T-helper 2 cell treated with Interferon-gamma antibody and Interleukin-4, amounts not matched to agents 5 μg/mL and 100 μg/mL, for 36 hours (primary cell): ENCODE results near the gene TXN2.
"Not testable (repeated sequence)": the region's sequence is repeated elsewhere in the genome, so short reads cannot be mapped to it uniquely, and the experiment has no call there.

Source experiments
- DNase-seq: peaks from one replicate; pipeline ENCODE4 v3.0.0; 2021; ENCODE audit warnings: low spot score
- H3K27ac Mint-ChIP-seq: one replicate; pipeline ENCODE4 v1.8.0; 2021; ENCODE audit warnings: mild to moderate bottlenecking, mixed read lengths
- H3K27me3 Mint-ChIP-seq: one replicate; pipeline ENCODE4 v1.8.0; 2021; ENCODE audit warnings: low read depth, mixed read lengths
- H3K36me3 Mint-ChIP-seq: one replicate; pipeline ENCODE4 v1.8.0; 2021; ENCODE audit warnings: low read depth, mixed read lengths
- H3K4me1 Mint-ChIP-seq: one replicate; pipeline ENCODE4 v1.8.0; 2021; ENCODE audit warnings: low read depth, mixed read lengths
- H3K4me3 Mint-ChIP-seq: one replicate; pipeline ENCODE4 v1.8.0; 2022; ENCODE audit warnings: mild to moderate bottlenecking, moderate library complexity, mixed read lengths
- H3K9me3 Mint-ChIP-seq: one replicate; pipeline ENCODE4 v1.8.0; 2021; ENCODE audit warnings: mixed read lengths

The TXN2 gene

GRCh38 chr22:36455571-36456463, 25.6 kb downstream of the TXN2 start:
- H3K27ac Mint-ChIP-seq, result peak overlapping the region; percentile 74
- H3K27me3 Mint-ChIP-seq, result no peaks in the 10 kb centered on the region
- H3K4me3 Mint-ChIP-seq, result peak overlapping the region; percentile 76
- no peaks in the 10 kb centered on the region for H3K9me3 Mint-ChIP-seq
- DNase-seq, result no peak
- peaks cover 2% of the 10 kb centered on the region for H3K36me3 Mint-ChIP-seq
- H3K4me1 Mint-ChIP-seq, result peaks cover 46% of the 10 kb centered on the region

DNA sequence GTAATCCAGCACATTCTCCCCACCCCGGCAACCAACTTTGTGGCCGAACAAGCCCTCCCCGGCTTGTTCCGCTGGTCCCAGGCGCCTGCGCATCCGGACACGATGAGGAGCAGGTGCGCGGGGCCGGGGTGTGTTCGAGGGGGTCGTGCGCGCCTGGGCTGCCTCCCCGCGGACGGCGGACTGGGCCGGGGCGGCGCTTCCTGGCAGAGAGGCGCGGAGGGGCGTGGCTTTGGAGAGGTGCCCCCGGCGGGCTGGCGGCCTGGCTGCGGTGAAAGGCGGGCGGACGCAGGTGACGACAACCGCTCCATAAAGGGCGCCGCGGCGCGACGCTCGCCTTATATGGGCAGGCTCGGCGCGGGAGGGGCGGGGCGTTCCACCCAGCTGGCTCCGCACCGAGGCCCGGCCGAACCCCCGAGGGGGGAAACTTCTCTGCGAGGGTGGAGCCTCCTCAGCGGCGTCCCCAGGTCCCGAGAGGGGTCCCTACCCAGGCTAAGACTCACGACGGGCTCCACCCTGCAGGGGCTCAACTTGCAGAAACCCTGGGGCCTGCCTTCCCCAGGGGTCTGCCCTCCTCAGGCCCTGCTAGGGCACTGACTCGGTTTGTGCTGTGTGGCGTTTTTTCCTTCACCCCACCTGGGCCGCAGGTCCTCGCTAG, 26.4 kb downstream of the TXN2 start:
- H3K27me3 Mint-ChIP-seq, result no peaks in the 10 kb centered on the region
- peak overlapping the region; percentile 76 for H3K4me3 Mint-ChIP-seq
- H3K36me3 Mint-ChIP-seq, result peaks cover 2% of the 10 kb centered on the region
- peak; percentile 95 for DNase-seq
- no peaks in the 10 kb centered on the region for H3K9me3 Mint-ChIP-seq
- peaks cover 46% of the 10 kb centered on the region for H3K4me1 Mint-ChIP-seq
- H3K27ac Mint-ChIP-seq, result peak overlapping the region; percentile 78

DNA sequence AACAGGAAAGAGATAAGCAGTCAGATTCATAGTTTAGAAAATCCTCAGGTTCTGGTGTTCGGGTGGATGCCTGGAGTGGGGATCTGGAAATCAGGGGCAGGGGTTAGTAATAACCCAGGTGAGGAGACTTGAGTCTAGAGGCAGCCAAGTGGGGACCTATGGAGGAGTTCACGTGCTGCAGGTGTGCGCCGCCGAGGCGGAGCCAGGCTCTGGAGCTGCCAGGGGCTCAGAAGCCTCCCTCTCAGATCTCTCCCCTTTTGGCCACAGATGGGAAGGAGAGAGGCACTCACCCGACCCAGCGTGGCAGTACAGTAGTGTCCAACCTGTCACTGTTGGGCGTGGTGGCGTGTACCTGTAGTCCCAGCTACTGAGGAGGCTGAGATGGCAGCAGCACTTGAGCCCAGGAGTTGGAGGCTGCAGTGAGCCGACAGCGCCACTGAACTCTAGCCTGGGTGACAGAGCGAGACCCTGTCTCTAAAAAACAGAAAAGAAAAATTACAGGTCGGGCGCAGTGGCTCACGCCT, 27.5 kb downstream of the TXN2 start:
- Mint-ChIP-seq H3K9me3 (no peaks in the 10 kb centered on the region), H3K4me1 (peaks cover 46% of the 10 kb centered on the region), H3K4me3 (peak overlapping the region; percentile 55), H3K36me3 (peaks cover 2% of the 10 kb centered on the region), H3K27ac (peak overlapping the region; percentile 78), H3K27me3 (no peaks in the 10 kb centered on the region)
- no peak for DNase-seq

DNA sequence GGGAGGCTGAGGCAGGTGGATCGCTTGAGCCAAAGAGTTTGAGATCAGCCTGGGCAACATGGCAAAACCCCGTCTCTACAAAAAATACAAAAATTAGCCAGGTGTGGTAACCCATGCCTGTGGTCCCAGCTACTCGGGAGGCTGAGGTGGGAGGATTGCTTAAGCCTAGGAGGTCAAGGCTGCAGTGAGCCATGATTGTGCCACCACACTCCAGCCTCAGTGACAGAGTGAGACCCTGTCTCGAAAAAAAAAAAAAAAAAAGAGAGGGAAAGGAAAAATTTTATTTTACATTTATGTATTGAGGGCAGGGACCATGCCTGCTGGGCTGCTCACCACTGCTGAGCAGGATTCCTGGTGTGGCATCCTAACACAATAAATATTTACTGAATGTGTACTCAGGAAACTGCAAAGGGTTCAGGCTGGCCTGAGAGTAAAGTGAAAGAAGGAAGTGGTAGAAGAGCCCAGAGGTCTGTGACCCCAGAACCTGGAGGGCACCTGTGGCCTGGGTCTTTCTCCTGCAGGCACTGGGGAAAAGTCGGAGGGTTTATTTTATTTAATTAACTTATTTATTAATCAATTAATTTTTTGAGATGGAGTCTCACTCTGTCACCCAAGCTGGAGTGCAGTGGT, 28.3 kb downstream of the TXN2 start:
- not testable (repeated sequence) for H3K27me3 Mint-ChIP-seq, DNase-seq, H3K9me3 Mint-ChIP-seq, H3K36me3 Mint-ChIP-seq
- Mint-ChIP-seq H3K4me1 (peaks cover 44% of the 10 kb centered on the region), H3K4me3 (peak overlapping the region; percentile 55), H3K27ac (peak overlapping the region; percentile 87)

- H3K36me3 Mint-ChIP-seq, result peaks cover 2% of the 10 kb centered on the region
- peak overlapping the region; percentile 55 for H3K4me3 Mint-ChIP-seq
- H3K9me3 Mint-ChIP-seq, result no peaks in the 10 kb centered on the region
- H3K27ac Mint-ChIP-seq, result peak overlapping the region; percentile 87
- peak; percentile 34 for DNase-seq
- no peaks in the 10 kb centered on the region for H3K27me3 Mint-ChIP-seq
- peaks cover 46% of the 10 kb centered on the region for H3K4me1 Mint-ChIP-seq
Observed at GRCh38 chr22:36452250-36452977, 29.0 kb downstream of the TXN2 start.

GRCh38 chr22:36450923-36451322, 30.5 kb downstream of the TXN2 start:
- H3K4me1 Mint-ChIP-seq, result peaks cover 38% of the 10 kb centered on the region
- H3K27me3 Mint-ChIP-seq, H3K36me3 Mint-ChIP-seq, DNase-seq, H3K9me3 Mint-ChIP-seq: not testable (repeated sequence)
- H3K4me3 Mint-ChIP-seq, result peak overlapping the region; percentile 55
- peak overlapping the region; percentile 87 for H3K27ac Mint-ChIP-seq

DNA sequence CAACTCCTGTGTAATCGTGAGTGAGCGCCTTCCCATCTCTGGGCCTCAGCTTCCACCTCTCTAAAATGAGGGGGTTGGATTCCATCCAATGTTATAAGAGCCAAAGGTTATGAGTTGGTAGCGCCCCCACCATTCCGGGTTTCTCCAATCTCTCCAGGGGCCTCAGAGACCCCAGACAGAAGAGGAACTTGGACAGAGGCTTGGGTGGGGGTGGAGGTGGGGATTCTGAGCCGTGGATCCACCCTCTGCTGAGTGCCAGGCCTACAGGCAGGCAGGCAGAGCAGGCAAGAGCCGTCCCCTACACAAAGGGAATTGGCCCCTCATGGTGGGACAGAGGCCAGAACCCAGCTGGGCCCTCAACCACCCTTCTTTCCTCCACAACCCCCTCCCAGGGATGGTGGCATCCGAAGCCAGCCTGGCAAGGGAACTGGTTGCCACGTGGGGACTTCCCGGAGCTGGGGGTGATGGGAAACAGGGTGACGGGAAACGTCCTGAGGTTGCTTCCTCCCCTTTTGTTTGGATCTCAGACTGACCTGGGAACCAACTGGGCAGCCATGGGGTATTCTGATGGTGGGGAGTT, 31.8 kb downstream of the TXN2 start:
- peak overlapping the region; percentile 60 for H3K27ac Mint-ChIP-seq
- no peaks in the 10 kb centered on the region for H3K9me3 Mint-ChIP-seq
- DNase-seq, result no peak
- peaks cover 2% of the 10 kb centered on the region for H3K36me3 Mint-ChIP-seq
- H3K27me3 Mint-ChIP-seq, result no peaks in the 10 kb centered on the region
- no peak overlapping the region for H3K4me3 Mint-ChIP-seq
- peaks cover 36% of the 10 kb centered on the region for H3K4me1 Mint-ChIP-seq

DNA sequence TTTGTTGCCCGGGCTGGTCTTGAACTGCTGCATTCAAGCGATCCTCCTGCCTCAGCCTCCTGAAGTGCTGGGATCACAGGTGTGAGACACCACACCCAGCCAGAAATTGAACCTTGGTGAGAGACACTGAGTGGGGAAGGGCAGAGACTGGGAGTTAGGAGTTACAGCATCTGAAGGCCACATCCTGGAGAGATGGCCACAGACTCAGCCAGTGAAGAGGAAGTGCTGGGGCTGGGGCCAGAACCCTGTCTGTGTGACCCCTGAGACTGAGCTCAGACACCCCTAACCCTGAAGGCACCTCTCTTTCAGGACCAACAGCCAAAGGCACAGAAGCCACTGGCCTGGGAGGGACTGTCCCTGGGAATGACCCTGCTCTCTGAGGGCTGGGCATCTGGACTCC, 33.8 kb downstream of the TXN2 start:
- H3K9me3 Mint-ChIP-seq, result no peaks in the 10 kb centered on the region
- H3K27ac Mint-ChIP-seq, result peak overlapping the region; percentile 49

GRCh38 chr22:36445158-36445668, 36.2 kb downstream of the TXN2 start:
- Mint-ChIP-seq H3K9me3 (no peaks in the 10 kb centered on the region), H3K4me3 (no peak overlapping the region), H3K4me1 (peaks cover 19% of the 10 kb centered on the region), H3K27me3 (no peaks in the 10 kb centered on the region), H3K27ac (no peak overlapping the region), H3K36me3 (no peaks in the 10 kb centered on the region)
- no peak for DNase-seq

More for the DNA sequence above, 33.8 kb downstream of the TXN2 start:
- Mint-ChIP-seq H3K36me3 (no peaks in the 10 kb centered on the region), H3K4me3 (no peak overlapping the region), H3K4me1 (peaks cover 32% of the 10 kb centered on the region), H3K27me3 (no peaks in the 10 kb centered on the region)
- DNase-seq, result no peak

- Mint-ChIP-seq H3K27me3 (no peaks in the 10 kb centered on the region), H3K36me3 (no peaks in the 10 kb centered on the region), H3K4me3 (no peak overlapping the region), H3K9me3 (no peaks in the 10 kb centered on the region), H3K27ac (peak overlapping the region; percentile 57), H3K4me1 (peaks cover 26% of the 10 kb centered on the region)
- no peak for DNase-seq
Observed at GRCh38 chr22:36443198-36443770, 38.2 kb downstream of the TXN2 start.

GRCh38 chr22:36442506-36443197, 38.8 kb downstream of the TXN2 start:
- no peak overlapping the region for H3K4me3 Mint-ChIP-seq
- no peak overlapping the region for H3K27ac Mint-ChIP-seq
- no peaks in the 10 kb centered on the region for H3K27me3 Mint-ChIP-seq
- no peaks in the 10 kb centered on the region for H3K36me3 Mint-ChIP-seq
- H3K4me1 Mint-ChIP-seq, result peaks cover 23% of the 10 kb centered on the region
- no peaks in the 10 kb centered on the region for H3K9me3 Mint-ChIP-seq
- no peak for DNase-seq

- Mint-ChIP-seq H3K36me3 (no peaks in the 10 kb centered on the region), H3K9me3 (no peaks in the 10 kb centered on the region), H3K27me3 (no peaks in the 10 kb centered on the region), H3K4me1 (peaks cover 31% of the 10 kb centered on the region), H3K27ac (no peak overlapping the region), H3K4me3 (no peak overlapping the region)
- DNase-seq, result no peak
Observed at GRCh38 chr22:36440429-36441002, 40.9 kb downstream of the TXN2 start.
